ENCODE measurements around the gene ADARB2. TPM values are rescaled to one million over a fixed set of nuclear protein-coding genes. Genes with fewer than 3 reads are reported as not detected.
A peak's percentile ranks its signal among the peaks of the same experiment; 100 is the strongest.

The ADARB2 gene
- total and polyA plus RNA-seq, 4 donors, result under 0.01 to 0.79 TPM; not detected in 2

DNA sequence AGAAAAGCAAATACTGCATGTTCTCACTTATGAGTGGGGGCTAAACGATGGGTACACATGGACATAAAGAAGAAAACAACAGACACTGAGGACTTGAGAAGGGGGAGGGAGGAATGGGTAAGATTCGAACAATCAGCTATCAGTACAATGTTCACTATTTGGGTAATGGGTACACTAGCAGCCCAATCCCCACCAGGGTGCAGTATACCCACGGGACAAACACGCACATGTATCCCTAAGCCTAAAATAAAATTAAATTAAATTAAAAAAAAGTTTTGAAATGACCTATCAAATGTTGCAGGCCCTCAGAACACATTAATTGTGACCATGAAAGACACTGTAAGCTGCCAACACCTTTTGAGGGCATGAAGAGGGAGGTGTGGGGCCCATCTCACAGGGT, 365.1 kb downstream of the ADARB2 start:
- H3K27me3 ChIP-seq (ENCODE audit: control insufficient read depth in 1 of 2, insufficient read depth in 2 of 2, low read length in 1 of 2), result no peaks in the 10 kb centered on the region
- WGBS, 2 donors, result 87 to 91% methylated on average over 4 of the region's 4 CpGs
- no peaks in the 10 kb centered on the region for H3K9me3 ChIP-seq (ENCODE audit: control insufficient read depth, low read length)
- DNase-seq (no peak), ATAC-seq (ENCODE audit: low FRiP score) (no peak)
- no peak overlapping the region for H3K4me3 ChIP-seq (ENCODE audit: low read length in 2 of 2)
- no peaks in the 10 kb centered on the region for H3K36me3 ChIP-seq (ENCODE audit: control insufficient read depth in 1 of 2, insufficient read depth in 2 of 2, low read length in 1 of 2)
- no peaks in the 10 kb centered on the region for H3K4me1 ChIP-seq (ENCODE audit: control insufficient read depth in 1 of 2, insufficient read depth in 2 of 2, low read length in 2 of 2)
- H3K27ac ChIP-seq (ENCODE audit: low read depth in 1 of 2, low read length in 2 of 2), result no peak overlapping the region
- intact Hi-C loops (cut with DNase I), result no loop called here

- Histone ChIP-seq H3K27ac (ENCODE audit: low read depth in 1 of 2, low read length in 2 of 2) (no peak overlapping the region), H3K4me1 (ENCODE audit: control insufficient read depth in 1 of 2, insufficient read depth in 2 of 2, low read length in 2 of 2) (no peaks in the 10 kb centered on the region), H3K36me3 (ENCODE audit: control insufficient read depth in 1 of 2, insufficient read depth in 2 of 2, low read length in 1 of 2) (no peaks in the 10 kb centered on the region), H3K27me3 (ENCODE audit: control insufficient read depth in 1 of 2, insufficient read depth in 2 of 2, low read length in 1 of 2) (no peaks in the 10 kb centered on the region), H3K9me3 (ENCODE audit: control insufficient read depth, low read length) (no peaks in the 10 kb centered on the region), H3K4me3 (ENCODE audit: low read length in 2 of 2) (no peak overlapping the region)
- ATAC-seq (ENCODE audit: low FRiP score) (no peak), DNase-seq (no peak)
- 36 to 62% methylated on average over 1 of the region's 1 CpG for WGBS, 2 donors
- intact Hi-C loops (cut with DNase I), result no loop called here
Measured at GRCh38 chr10:1370298-1370697, 367.0 kb downstream of the ADARB2 start.

GRCh38 chr10:1369665-1370064, 367.7 kb downstream of the ADARB2 start:
- Histone ChIP-seq H3K27ac (ENCODE audit: low read depth in 1 of 2, low read length in 2 of 2) (no peak overlapping the region), H3K36me3 (ENCODE audit: control insufficient read depth in 1 of 2, insufficient read depth in 2 of 2, low read length in 1 of 2) (no peaks in the 10 kb centered on the region), H3K4me3 (ENCODE audit: low read length in 2 of 2) (no peak overlapping the region), H3K4me1 (ENCODE audit: control insufficient read depth in 1 of 2, insufficient read depth in 2 of 2, low read length in 2 of 2) (no peaks in the 10 kb centered on the region), H3K9me3 (ENCODE audit: control insufficient read depth, low read length) (no peaks in the 10 kb centered on the region), H3K27me3 (ENCODE audit: control insufficient read depth in 1 of 2, insufficient read depth in 2 of 2, low read length in 1 of 2) (no peaks in the 10 kb centered on the region)
- ATAC-seq (ENCODE audit: low FRiP score), result no peak
- intact Hi-C loops (cut with DNase I), result no loop called here
- DNase-seq, result no peak
- WGBS, 2 donors, result 71 to 74% methylated on average over 7 of the region's 7 CpGs

- H3K27me3 ChIP-seq (ENCODE audit: control insufficient read depth in 1 of 2, insufficient read depth in 2 of 2, low read length in 1 of 2), result no peaks in the 10 kb centered on the region
- no peak overlapping the region for H3K4me3 ChIP-seq (ENCODE audit: low read length in 2 of 2)
- WGBS, 2 donors, result 72 to 76% methylated on average over 7 of the region's 7 CpGs
- H3K27ac ChIP-seq (ENCODE audit: low read depth in 1 of 2, low read length in 2 of 2), result no peak overlapping the region
- no peaks in the 10 kb centered on the region for H3K4me1 ChIP-seq (ENCODE audit: control insufficient read depth in 1 of 2, insufficient read depth in 2 of 2, low read length in 2 of 2)
- no peaks in the 10 kb centered on the region for H3K36me3 ChIP-seq (ENCODE audit: control insufficient read depth in 1 of 2, insufficient read depth in 2 of 2, low read length in 1 of 2)
- no peaks in the 10 kb centered on the region for H3K9me3 ChIP-seq (ENCODE audit: control insufficient read depth, low read length)
- DNase-seq (no peak), ATAC-seq (ENCODE audit: low FRiP score) (no peak)
- intact Hi-C loops (cut with DNase I), result no loop called here
Measured at GRCh38 chr10:1369197-1369596, 368.1 kb downstream of the ADARB2 start.

GRCh38 chr10:1368842-1369171, 368.5 kb downstream of the ADARB2 start:
- Histone ChIP-seq H3K4me1 (ENCODE audit: control insufficient read depth in 1 of 2, insufficient read depth in 2 of 2, low read length in 2 of 2) (no peaks in the 10 kb centered on the region), H3K4me3 (ENCODE audit: low read length in 2 of 2) (no peak overlapping the region), H3K27me3 (ENCODE audit: control insufficient read depth in 1 of 2, insufficient read depth in 2 of 2, low read length in 1 of 2) (no peaks in the 10 kb centered on the region), H3K9me3 (ENCODE audit: control insufficient read depth, low read length) (no peaks in the 10 kb centered on the region), H3K27ac (ENCODE audit: low read depth in 1 of 2, low read length in 2 of 2) (no peak overlapping the region), H3K36me3 (ENCODE audit: control insufficient read depth in 1 of 2, insufficient read depth in 2 of 2, low read length in 1 of 2) (no peaks in the 10 kb centered on the region)
- ATAC-seq (ENCODE audit: low FRiP score) (peak; percentile 51), DNase-seq (no peak)
- 19 to 23% methylated on average over 14 of the region's 14 CpGs for WGBS, 2 donors
- intact Hi-C loops (cut with DNase I), result no loop called here

DNA sequence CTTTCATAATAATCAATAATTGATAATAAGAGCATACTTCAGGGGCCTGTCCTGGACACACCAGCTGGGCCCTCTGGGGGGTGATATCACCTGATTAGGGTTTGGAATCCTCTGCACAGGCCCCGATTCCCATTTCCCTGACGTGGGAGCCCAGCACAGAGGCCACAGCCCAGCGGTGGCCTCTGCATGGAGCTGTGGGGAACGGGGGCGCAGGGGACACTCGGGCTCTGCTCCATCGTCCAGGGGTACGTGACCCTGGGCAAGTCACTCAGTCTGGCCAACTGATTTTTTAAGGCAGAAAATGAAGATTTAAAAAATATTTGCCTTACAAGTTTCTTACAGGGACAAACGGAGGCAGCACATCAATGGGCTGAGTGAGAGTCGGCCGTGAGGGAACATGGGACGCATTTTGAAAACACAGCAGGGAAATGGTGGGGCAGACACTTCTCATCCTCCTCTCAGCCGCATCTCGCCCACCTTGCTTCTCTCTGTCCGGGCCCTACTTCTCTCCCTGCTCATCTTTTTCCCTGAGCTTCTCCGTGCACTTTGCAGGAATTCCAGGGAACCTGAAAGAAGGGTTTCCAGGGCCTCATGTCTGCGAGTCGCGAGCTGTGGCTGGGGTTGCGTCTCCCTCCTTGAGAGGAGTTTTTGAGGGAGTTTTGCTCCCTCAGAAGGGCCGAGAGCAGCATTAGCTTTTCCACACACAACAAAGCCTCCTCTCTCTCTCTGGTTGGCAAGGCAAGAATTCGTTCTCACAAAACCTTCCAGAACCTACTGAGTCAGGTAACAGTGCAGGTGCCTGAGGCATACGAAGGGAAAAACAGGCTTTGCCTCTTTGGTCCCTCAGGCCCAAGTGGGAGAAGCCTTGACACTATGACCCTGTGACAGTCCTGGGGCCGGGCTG, 369.1 kb downstream of the ADARB2 start:
- no peak for DNase-seq
- 86 to 91% methylated on average over 24 of the region's 24 CpGs for WGBS, 2 donors
- Histone ChIP-seq H3K36me3 (ENCODE audit: control insufficient read depth in 1 of 2, insufficient read depth in 2 of 2, low read length in 1 of 2) (no peaks in the 10 kb centered on the region), H3K9me3 (ENCODE audit: control insufficient read depth, low read length) (no peaks in the 10 kb centered on the region), H3K27ac (ENCODE audit: low read depth in 1 of 2, low read length in 2 of 2) (no peak overlapping the region), H3K4me1 (ENCODE audit: control insufficient read depth in 1 of 2, insufficient read depth in 2 of 2, low read length in 2 of 2) (no peaks in the 10 kb centered on the region), H3K27me3 (ENCODE audit: control insufficient read depth in 1 of 2, insufficient read depth in 2 of 2, low read length in 1 of 2) (no peaks in the 10 kb centered on the region), H3K4me3 (ENCODE audit: low read length in 2 of 2) (no peak overlapping the region)
- intact Hi-C loops (cut with DNase I), result no loop called here
- no peak for ATAC-seq (ENCODE audit: low FRiP score)

- WGBS, 2 donors, result 90 to 91% methylated on average over 15 of the region's 15 CpGs
- ATAC-seq (ENCODE audit: low FRiP score) (no peak), DNase-seq (no peak)
Measured at GRCh38 chr10:1366811-1367425, 370.4 kb downstream of the ADARB2 start.

GRCh38 chr10:1366322-1366691, 371.0 kb downstream of the ADARB2 start:
- DNase-seq (no peak), ATAC-seq (ENCODE audit: low FRiP score) (no peak)
- H3K36me3 ChIP-seq (ENCODE audit: control insufficient read depth in 1 of 2, insufficient read depth in 2 of 2, low read length in 1 of 2), result no peaks in the 10 kb centered on the region
- H3K27ac ChIP-seq (ENCODE audit: low read depth in 1 of 2, low read length in 2 of 2), result no peak overlapping the region
- no peaks in the 10 kb centered on the region for H3K4me1 ChIP-seq (ENCODE audit: control insufficient read depth in 1 of 2, insufficient read depth in 2 of 2, low read length in 2 of 2)
- intact Hi-C loops (cut with DNase I), result no loop called here
- H3K27me3 ChIP-seq (ENCODE audit: control insufficient read depth in 1 of 2, insufficient read depth in 2 of 2, low read length in 1 of 2), result no peaks in the 10 kb centered on the region
- WGBS, 2 donors, result 86 to 88% methylated on average over 6 of the region's 6 CpGs
- H3K4me3 ChIP-seq (ENCODE audit: low read length in 2 of 2), result no peak overlapping the region
- H3K9me3 ChIP-seq (ENCODE audit: control insufficient read depth, low read length), result no peaks in the 10 kb centered on the region

More at GRCh38 chr10:1366811-1367425, 370.4 kb downstream of the ADARB2 start:
- Histone ChIP-seq H3K27me3 (ENCODE audit: control insufficient read depth in 1 of 2, insufficient read depth in 2 of 2, low read length in 1 of 2) (no peaks in the 10 kb centered on the region), H3K4me1 (ENCODE audit: control insufficient read depth in 1 of 2, insufficient read depth in 2 of 2, low read length in 2 of 2) (no peaks in the 10 kb centered on the region), H3K9me3 (ENCODE audit: control insufficient read depth, low read length) (no peaks in the 10 kb centered on the region), H3K4me3 (ENCODE audit: low read length in 2 of 2) (no peak overlapping the region), H3K27ac (ENCODE audit: low read depth in 1 of 2, low read length in 2 of 2) (no peak overlapping the region), H3K36me3 (ENCODE audit: control insufficient read depth in 1 of 2, insufficient read depth in 2 of 2, low read length in 1 of 2) (no peaks in the 10 kb centered on the region)
- intact Hi-C loops (cut with DNase I), result no loop called here

All from aorta (tissue), 5 donors.